HG03159 (cell line): ENCODE data around the gene THBD.

ENCODE experiments used
- ATAC-seq: cut with Tn5 transposase; IDR thresholded peaks from one replicate; pipeline ENCODE4 v1.9.1; 2021; ENCODE audit warnings: mild to moderate bottlenecking, moderate library complexity; ENCODE audit not compliant: unreplicated experiment

THBD gene

GRCh38 chr20:23017516-23017915 lies 32.0 kb downstream of the THBD start:
- ATAC-seq, result no peak

GRCh38 chr20:23013429-23013828 lies 36.0 kb downstream of the THBD start:
- no peak for ATAC-seq

DNA sequence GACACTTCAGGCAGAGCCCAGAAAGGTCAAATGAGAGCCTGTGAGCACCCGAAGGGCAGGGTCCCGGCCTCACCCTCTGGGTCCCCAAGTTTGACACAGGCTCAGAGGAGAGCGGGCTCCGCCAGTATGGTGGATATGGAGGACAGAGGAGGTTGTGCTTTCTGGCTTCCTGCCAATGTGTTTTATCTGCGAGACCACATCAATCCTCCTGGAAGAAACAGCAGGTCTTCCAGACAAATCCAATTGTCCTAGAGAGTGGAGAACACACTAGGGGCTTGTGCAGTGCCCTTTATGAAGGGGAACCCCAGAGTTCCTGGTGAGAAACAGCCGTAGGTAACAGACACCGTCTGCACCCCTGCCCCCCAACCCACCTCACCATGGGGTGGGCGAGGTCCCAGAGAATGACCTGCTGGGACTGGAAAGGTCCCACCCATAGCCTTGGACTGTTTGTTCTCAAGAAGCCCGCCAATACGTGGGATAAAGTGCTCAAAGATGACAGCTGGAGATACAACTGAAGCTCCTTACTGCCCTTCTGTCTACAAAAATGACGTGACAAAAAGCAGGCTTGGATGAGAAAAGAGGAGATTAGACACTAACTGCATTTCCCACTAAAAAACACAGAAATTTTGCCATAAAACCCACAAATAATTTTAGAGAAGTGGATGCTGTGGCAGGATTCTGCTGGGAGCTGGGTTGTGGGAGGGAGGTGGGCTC lies 38.3 kb downstream of the THBD start:
- ATAC-seq, result no peak

GRCh38 chr20:23010096-23010495 lies 39.4 kb downstream of the THBD start:
- no peak for ATAC-seq

DNA sequence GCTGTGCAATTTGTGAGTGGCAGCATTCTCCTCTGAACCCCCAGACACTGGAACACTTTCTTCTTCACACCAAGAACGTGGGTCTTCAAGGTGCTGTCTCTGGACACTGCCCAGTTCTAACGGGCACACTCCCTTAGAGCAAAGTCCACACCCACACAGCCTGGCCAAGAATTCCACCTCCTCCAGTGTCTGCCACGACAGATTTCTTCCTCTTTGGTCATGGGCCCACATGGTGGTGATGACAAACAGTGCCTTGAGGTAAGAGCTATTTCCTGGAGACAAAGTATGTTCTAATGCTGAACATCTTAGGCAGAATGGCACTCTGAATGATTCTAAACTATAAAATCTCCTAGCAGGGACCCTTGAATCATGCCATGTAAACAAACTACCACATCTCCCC lies 39.8 kb downstream of the THBD start:
- no peak for ATAC-seq

DNA sequence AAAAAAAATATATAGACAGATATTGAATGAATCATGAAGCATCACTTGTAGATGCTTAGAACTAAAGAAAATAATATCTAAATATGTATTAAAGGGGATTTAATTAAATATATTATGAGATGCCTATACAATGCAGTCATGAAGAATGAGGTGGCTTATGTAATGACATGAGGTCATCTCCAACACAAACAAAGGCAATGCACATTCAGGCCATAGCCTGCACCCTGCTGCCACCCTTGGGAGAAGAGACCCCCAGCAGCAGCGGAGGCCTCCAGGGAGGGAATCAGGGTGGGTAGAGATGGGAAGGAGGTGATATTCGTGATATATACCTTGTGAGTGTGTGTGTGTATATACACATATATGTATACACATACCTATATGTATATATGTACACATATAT lies 40.8 kb downstream of the THBD start:
- ATAC-seq, result no peak

GRCh38 chr20:23007886-23008655 lies 41.4 kb downstream of the THBD start:
- no peak for ATAC-seq

- no peak for ATAC-seq
Observed at GRCh38 chr20:23007462-23007861, 42.0 kb downstream of the THBD start.

- no peak for ATAC-seq
Observed at GRCh38 chr20:23005776-23006175, 43.7 kb downstream of the THBD start.

GRCh38 chr20:23003881-23004460 lies 45.5 kb downstream of the THBD start:
- no peak for ATAC-seq

DNA sequence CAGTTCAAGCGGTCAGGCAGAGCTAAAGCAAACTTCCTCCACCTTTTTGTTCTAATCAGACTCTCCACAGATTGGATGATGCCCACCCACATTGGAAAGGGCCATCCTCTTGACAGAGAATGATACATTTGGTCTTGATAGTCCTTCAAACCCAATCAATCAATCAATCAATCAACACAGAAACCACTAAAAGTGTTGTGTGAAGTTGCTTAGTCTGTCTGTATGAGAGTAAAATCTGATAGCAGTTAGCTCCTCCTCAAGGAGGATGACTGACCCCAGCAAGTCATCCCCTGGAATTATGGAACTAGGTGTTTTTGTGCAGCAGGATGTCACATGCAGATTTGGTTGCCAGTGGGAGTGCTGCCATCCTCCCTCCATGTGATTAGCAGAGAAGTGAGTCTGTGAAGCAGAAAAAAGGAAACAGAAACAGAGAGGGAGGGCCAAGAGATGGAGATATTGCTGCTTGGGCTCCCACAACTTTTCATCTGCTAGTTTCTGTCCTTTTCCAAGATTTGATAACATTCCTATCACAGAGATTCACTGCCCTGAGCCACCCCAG lies 46.3 kb downstream of the THBD start:
- ATAC-seq, result no peak

GRCh38 chr20:23002276-23002675 lies 47.2 kb downstream of the THBD start:
- no peak for ATAC-seq

GRCh38 chr20:23000232-23000947 lies 49.1 kb downstream of the THBD start:
- ATAC-seq, result no peak

GRCh38 chr20:22999756-23000155 lies 49.7 kb downstream of the THBD start:
- no peak for ATAC-seq

DNA sequence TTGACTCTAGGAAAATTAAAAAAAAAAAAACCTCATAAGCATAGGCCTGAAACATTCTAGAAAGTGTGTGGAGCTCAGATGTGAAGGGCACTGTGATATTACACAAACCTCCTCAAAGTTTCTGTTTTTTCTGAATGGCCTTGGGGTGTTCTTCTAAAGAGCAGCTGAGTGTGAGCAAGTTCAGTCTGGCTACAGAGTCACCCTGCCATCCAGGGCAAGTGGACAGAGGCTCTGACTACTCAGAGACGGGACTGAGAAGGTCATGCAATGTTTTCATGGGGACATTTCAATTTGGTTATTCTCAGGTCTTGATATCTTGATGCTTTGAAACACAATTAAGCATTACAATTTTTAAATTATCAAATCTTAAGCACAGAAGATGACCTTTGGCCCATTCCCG lies 51.0 kb downstream of the THBD start:
- ATAC-seq, result no peak

DNA sequence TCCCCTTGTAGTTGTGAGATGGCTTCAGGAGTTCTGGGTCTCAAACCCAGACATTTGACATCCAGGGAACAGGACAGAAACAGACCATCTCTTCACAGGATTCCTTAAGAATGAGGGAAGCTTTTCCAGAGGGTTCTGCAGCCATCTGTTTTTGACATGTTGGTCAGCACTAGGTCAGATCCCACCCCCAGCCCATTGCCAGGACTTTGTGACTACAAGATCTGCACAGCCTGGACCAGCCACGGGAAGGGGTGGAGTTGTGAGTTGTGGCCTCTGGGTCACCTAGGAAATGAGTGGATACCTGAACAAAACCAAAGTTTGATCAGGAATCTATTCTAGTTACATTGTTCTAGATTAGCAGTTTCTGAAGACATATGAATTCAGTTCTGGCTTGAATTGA lies 53.5 kb downstream of the THBD start:
- no peak for ATAC-seq
